Activated naive CD4-positive, alpha-beta T cell treated with anti-CD3 and anti-CD28 coated beads, Interleukin-2, amount 10 ng/mL, durations not matched to agents 7 days and 5 days (primary cell): ENCODE data around the gene CCDC47.
"Not testable (repeated sequence)": the region's sequence is repeated elsewhere in the genome, so short reads cannot be mapped to it uniquely, and the experiment has no call there.

Experiments used
- CTCF ChIA-PET: fragments of 350-600 bp; sonication (Branson Sonifier 250); formaldehyde crosslinking; loops from one replicate; lab custom pipeline; 2021; ENCODE audit warnings: antibody characterized with exemption; lab: Charles Lee
- DNase-seq: peaks from one replicate; pipeline ENCODE4 v3.0.0-alpha.2; 2020
- H3K27ac Mint-ChIP-seq: one replicate; pipeline ENCODE4 v1.8.0; 2021; ENCODE audit warnings: mild to moderate bottlenecking, moderate library complexity, mixed read lengths
- H3K27me3 Mint-ChIP-seq: one replicate; pipeline ENCODE4 v1.8.0; 2021; ENCODE audit warnings: mild to moderate bottlenecking, mixed read lengths
- H3K36me3 Mint-ChIP-seq: one replicate; pipeline ENCODE4 v1.8.0; 2021; ENCODE audit warnings: mixed read lengths
- H3K4me1 Mint-ChIP-seq: one replicate; pipeline ENCODE4 v1.8.0; 2021; ENCODE audit warnings: mixed read lengths
- H3K4me3 Mint-ChIP-seq: one replicate; pipeline ENCODE4 v1.8.0; 2021; ENCODE audit warnings: mild to moderate bottlenecking, moderate library complexity, mixed read lengths
- H3K9me3 Mint-ChIP-seq: one replicate; pipeline ENCODE4 v1.8.0; 2021; ENCODE audit warnings: mixed read lengths

Gene CCDC47

DNA sequence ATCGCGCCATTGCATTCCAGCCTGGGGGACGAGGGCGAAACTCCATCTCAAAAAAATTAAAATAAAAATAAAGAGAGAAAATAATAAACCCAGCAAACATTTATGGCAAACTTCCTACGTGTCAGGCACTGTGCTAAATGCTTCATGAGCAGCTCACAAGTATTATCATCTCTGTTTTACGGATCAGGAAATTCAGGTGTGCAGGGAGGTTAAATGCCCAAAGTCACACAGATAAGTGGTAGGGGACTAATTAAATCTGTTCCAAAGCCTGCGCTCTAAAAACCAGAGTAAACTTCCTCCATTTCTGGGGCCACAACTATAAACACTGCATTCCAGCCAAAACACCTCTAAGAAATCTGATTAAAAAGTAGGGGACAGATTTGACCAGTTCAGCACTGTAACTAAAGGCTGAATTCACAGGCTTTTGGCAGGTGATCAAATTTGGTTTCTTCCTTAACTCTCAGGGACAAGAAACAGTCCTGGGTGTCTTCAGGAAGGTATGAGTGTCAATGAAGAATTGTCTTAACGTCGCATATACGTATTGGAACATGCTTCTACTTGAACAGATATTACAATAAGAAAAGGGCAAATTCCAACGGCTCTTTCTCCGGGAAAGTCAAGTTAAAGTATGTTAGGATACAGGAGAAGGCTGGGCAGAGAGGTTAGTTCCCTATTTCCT, 32.8 kb downstream of the CCDC47 start:
- Mint-ChIP-seq H3K4me1 (peaks cover 34% of the 10 kb centered on the region), H3K9me3 (no peaks in the 10 kb centered on the region), H3K27me3 (no peaks in the 10 kb centered on the region), H3K36me3 (peaks cover 9% of the 10 kb centered on the region), H3K4me3 (peak overlapping the region; percentile 91), H3K27ac (peak overlapping the region; percentile 93)
- CTCF ChIA-PET, result no interaction called here
- no peak for DNase-seq

DNA sequence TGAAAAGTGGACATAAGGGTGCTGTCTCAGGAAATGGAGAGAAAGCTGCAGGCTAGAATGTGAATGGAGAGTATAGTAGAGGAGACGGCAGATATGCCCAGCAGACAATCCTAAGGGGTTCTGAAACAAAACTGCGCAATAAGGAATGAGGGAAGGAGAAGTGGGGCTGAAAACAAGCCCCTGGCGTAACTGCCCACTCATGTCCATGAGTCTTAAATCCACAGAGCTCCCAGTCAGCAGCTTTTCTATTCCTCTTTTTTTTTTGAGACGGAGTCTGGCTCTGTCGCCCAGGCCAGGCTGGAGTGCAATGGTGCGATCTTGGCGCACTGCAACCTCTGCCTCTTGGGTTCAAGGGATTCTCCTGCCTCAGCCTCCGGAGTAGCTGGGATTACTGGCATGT, 37.7 kb downstream of the CCDC47 start:
- peaks cover 8% of the 10 kb centered on the region for H3K36me3 Mint-ChIP-seq
- CTCF ChIA-PET, result interaction anchor here (1.0 to 1.5 kb wide), 3 partner anchors 25 to 33 kb away, joined by 3 to 4 read pairs (median 3); no protein-coding TSS in a partner anchor
- DNase-seq, result no peak
- peaks cover 20% of the 10 kb centered on the region for H3K4me1 Mint-ChIP-seq
- H3K27ac Mint-ChIP-seq, result no peak overlapping the region
- no peaks in the 10 kb centered on the region for H3K27me3 Mint-ChIP-seq
- H3K9me3 Mint-ChIP-seq, result no peaks in the 10 kb centered on the region
- no peak overlapping the region for H3K4me3 Mint-ChIP-seq

DNA sequence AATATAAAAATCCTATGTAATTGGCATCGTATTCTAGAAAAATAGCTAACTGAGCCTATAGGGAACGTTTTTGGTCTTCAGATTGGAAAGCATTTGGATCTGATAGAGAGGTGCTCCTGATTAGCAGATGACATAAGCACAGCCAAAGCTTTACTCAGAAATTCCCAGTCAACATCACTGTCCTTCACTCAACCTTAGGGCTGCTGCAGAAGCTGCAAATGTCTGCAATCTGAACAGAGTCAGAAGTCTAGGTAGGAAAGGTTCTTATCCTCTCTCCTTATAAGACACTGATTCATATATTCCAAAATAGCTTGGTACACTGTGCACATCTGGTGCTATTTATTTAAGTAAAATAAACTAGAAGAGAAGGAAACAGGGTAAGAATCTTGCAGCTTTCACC, 51.0 kb downstream of the CCDC47 start:
- Mint-ChIP-seq H3K4me3 (no peak overlapping the region), H3K36me3 (peaks cover 26% of the 10 kb centered on the region), H3K27me3 (no peaks in the 10 kb centered on the region), H3K9me3 (no peaks in the 10 kb centered on the region), H3K27ac (no peak overlapping the region), H3K4me1 (no peaks in the 10 kb centered on the region)
- DNase-seq, result no peak
- CTCF ChIA-PET, result interaction anchor here (2.9 kb wide), 1 partner anchor 13 kb away, joined by 19 read pairs; no protein-coding TSS in a partner anchor

DNA sequence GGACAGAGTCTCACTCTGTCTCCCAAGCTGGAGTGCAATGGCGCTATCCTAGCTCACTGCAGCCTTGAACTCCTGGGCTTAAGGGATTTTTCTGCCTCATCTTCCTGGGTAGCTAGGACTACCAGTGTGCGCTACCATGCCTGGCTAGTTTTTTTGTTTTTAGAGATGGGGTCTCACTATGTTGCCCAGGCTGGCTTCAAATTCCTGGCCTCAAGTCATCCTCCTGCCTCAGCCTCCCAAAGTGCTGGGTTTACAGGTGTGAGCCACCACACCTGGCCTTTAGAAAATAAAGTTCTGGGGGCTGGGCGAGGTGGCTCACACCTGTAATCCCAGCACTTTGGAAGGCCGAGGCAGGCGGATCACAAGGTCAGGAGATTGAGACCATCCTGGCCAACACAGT, 53.2 kb downstream of the CCDC47 start:
- peaks cover 24% of the 10 kb centered on the region for H3K36me3 Mint-ChIP-seq
- not testable (repeated sequence) for H3K4me3 Mint-ChIP-seq, H3K27ac Mint-ChIP-seq, H3K4me1 Mint-ChIP-seq, H3K9me3 Mint-ChIP-seq, H3K27me3 Mint-ChIP-seq, DNase-seq
- CTCF ChIA-PET, result interaction anchor here (0.6 to 2.9 kb wide), 3 partner anchors 10 to 157 kb away, joined by 3 to 19 read pairs (median 3); no protein-coding TSS in a partner anchor

DNA sequence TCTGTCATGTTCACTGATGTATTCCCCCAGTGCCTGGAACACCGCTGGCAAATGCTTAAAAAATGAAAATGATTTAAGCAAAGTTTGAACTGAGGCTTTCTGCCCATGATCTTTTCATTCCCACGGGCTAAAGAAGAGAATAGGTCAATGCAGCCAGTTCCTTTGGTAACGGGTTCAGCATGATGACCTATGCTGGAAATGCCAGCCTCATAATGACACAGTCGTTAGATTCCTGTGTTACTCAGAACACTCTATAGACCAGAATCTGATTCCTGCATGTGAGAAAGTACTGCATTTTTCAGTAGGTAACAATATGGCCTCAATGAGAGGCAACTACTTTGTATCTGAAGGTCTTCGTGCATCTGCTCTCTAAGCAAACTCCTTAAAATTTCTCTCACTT, 54.4 kb downstream of the CCDC47 start:
- Mint-ChIP-seq H3K4me1 (no peaks in the 10 kb centered on the region), H3K4me3 (no peak overlapping the region), H3K27me3 (no peaks in the 10 kb centered on the region), H3K9me3 (no peaks in the 10 kb centered on the region), H3K27ac (no peak overlapping the region), H3K36me3 (peaks cover 22% of the 10 kb centered on the region)
- no peak for DNase-seq
- CTCF ChIA-PET, result no interaction called here

DNA sequence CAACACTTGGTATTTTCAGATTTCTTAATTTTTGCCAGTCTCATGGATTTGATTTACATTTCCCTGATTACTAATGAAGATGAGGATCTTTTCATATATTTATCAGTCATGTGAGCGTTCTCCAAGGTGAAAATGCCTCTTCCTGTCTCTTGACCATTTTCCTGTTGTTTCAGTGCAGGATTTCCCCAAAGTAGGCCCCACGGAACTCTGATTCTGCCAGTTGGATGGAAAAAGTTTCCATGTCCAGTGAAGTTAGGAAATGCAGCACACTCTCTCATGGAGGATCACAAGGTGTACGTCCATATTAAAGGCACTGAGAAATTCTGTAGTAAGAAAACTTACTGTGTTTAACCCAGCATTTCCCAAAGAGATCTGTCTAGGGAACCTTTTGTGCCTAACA, 57.0 kb downstream of the CCDC47 start:
- Mint-ChIP-seq H3K27ac (no peak overlapping the region), H3K4me1 (no peaks in the 10 kb centered on the region), H3K9me3 (no peaks in the 10 kb centered on the region), H3K36me3 (peaks cover 26% of the 10 kb centered on the region), H3K4me3 (no peak overlapping the region), H3K27me3 (no peaks in the 10 kb centered on the region)
- CTCF ChIA-PET, result no interaction called here
- no peak for DNase-seq

DNA sequence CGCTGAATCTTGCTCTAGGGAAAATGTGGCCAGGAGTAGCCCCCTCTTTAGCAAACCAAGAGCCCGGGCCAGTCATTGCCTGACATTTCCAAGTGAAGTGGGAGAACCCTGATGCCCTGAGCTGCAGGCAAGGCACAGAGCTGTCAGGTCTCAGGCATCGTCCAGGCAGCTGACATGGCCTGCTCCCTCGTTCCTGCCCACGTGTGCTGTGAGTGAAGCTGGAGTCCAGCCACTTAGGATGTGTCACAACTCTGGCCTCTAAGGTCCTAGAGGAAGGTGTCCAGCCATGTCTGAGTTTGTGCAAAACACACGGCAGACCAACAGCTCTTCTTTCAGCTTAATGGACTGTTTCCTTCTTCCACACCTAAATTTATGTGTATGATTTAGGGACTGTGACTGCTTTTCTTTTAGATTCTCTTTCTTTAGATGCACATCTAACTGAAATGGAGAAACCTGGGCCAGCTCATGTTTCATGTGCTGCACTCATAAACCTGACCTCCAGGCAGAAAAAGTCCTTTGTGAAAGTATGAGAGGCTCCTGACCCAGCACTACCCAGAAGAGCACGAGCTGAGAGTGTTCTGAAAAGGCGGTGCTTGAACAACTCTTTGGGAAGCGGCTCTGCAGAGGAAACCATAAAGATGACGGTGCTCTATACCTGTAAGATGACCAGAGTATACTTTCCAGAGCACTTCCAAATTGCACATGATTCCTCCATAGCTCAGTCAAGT, 58.7 kb downstream of the CCDC47 start:
- no peak overlapping the region for H3K27ac Mint-ChIP-seq
- H3K4me1 Mint-ChIP-seq, result peaks cover 9% of the 10 kb centered on the region
- H3K27me3 Mint-ChIP-seq, result no peaks in the 10 kb centered on the region
- CTCF ChIA-PET, result interaction anchor here (0.7 to 1.7 kb wide), 3 partner anchors 14 to 289 kb away, joined by 3 to 6 read pairs (median 3); no protein-coding TSS in a partner anchor
- no peaks in the 10 kb centered on the region for H3K9me3 Mint-ChIP-seq
- DNase-seq, result no peak
- H3K36me3 Mint-ChIP-seq, result peaks cover 32% of the 10 kb centered on the region
- H3K4me3 Mint-ChIP-seq, result no peak overlapping the region

DNA sequence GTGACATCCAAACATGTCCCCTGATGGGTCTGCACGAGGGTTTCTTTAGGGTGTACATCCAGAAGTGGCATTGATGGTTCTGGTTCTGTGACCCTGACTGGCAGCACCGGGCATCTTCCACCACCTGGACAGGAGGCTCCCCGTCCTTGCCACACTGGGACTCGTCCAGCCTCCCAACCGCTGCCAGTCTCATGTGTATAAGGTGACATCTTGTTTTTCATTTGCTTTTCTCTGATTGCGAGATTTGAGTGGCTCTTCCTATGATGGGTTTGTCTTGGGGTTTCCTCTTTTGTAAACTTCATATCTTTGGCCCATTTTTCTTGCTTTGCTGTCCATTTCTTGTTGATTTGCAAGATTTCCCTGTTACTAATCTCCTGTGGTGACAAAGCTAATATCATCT, 64.3 kb downstream of the CCDC47 start:
- no peaks in the 10 kb centered on the region for H3K27me3 Mint-ChIP-seq
- no peak overlapping the region for H3K4me3 Mint-ChIP-seq
- no peaks in the 10 kb centered on the region for H3K9me3 Mint-ChIP-seq
- peaks cover 51% of the 10 kb centered on the region for H3K36me3 Mint-ChIP-seq
- DNase-seq, result no peak
- H3K4me1 Mint-ChIP-seq, result peaks cover 61% of the 10 kb centered on the region
- CTCF ChIA-PET, result interaction anchor here (0.7 to 3.9 kb wide), 7 partner anchors 11 to 283 kb away, joined by 3 to 42 read pairs (median 17); partner anchors contain the start of gene MAP3K3
- H3K27ac Mint-ChIP-seq, result peak overlapping the region; percentile 1

DNA sequence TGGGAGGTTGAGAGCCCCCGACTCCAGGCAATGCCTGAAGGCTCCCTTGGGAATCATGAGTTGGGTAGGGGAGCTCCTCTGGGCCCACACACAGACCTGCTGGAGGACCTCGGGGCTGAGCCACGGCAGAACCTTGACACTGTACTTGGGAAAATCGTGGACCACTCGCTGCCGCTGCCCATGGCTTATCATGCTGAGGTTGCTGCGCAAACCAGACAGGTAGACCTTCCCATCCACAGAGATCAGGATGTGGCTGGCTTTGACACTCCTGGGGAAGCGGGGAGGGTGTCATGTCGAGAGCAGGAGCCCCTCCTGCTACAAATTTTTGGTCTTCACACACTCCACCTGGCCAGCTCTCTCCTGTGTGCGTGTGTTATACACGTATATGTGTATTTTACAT, 66.2 kb downstream of the CCDC47 start:
- Mint-ChIP-seq H3K27ac (peak overlapping the region; percentile 83), H3K27me3 (no peaks in the 10 kb centered on the region), H3K4me3 (peak overlapping the region; percentile 38), H3K4me1 (peaks cover 81% of the 10 kb centered on the region), H3K9me3 (no peaks in the 10 kb centered on the region), H3K36me3 (peaks cover 63% of the 10 kb centered on the region)
- DNase-seq, result no peak
- CTCF ChIA-PET, result interaction anchor here (1.0 to 2.8 kb wide), 3 partner anchors 10 to 281 kb away, joined by 3 to 14 read pairs (median 3); no protein-coding TSS in a partner anchor

DNA sequence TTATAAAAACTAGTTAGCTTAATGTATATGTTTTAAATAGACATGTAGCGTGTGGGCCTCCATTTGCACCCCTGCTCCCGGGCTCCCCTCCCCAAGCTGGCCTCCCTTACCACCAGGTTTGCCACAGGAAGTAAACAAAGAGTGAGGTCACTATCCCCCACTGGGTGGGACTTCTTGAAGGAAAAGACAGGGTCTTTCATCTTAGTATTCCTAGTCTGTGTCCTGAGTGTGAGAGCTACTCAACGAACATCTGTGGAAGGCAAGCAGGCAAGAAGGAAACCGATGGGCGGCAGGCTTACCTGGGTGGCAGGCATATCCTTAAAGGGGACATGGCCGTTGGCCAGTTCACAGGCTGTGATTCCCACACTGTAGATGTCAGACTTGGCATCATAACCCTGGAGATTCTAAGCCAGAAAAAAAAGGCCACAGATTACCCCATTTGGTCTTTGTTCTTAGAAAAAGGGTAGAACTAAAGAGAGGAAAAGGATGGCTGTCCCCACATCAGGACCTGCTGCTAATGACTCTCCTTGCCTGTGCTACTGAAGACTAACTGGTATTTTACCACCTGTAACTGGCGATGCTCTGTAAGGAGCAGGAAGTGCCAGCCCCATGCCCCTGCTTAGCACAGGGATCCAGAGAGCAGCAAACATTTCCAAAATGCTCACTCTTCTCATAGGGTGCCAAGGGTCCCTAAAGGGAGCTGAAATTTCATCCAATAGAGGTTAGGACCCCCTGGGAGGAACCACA, 66.9 kb downstream of the CCDC47 start:
- CTCF ChIA-PET, result interaction anchor here (1.0 to 2.8 kb wide), 4 partner anchors 9 to 128 kb away, joined by 3 to 14 read pairs (median 4); no protein-coding TSS in a partner anchor
- peak overlapping the region; percentile 83 for H3K27ac Mint-ChIP-seq
- no peaks in the 10 kb centered on the region for H3K9me3 Mint-ChIP-seq
- H3K27me3 Mint-ChIP-seq, result no peaks in the 10 kb centered on the region
- peaks cover 86% of the 10 kb centered on the region for H3K4me1 Mint-ChIP-seq
- peak overlapping the region; percentile 63 for H3K4me3 Mint-ChIP-seq
- H3K36me3 Mint-ChIP-seq, result peaks cover 60% of the 10 kb centered on the region
- peak; percentile 48 for DNase-seq

DNA sequence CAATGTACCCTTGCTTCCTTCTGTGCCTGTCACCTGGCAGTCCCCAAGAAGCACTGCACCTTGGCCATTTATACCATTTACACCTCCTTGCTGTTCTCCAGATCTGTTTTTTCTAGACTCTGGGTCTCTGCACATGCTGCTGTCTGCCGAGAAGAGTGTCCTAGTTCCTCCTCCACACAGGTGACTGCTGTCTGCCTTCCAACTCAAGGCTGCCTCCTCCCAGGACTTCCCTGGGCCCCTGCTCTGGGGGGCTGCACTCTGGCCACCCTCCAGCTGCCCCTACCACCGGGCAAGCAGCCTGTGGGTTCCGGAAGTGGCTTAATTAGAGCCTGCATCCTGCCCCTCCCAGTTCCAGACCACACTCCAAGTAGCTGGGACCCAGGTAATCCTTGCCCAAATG, 67.7 kb downstream of the CCDC47 start:
- H3K9me3 Mint-ChIP-seq, result no peaks in the 10 kb centered on the region
- peaks cover 88% of the 10 kb centered on the region for H3K4me1 Mint-ChIP-seq
- peak overlapping the region; percentile 83 for H3K27ac Mint-ChIP-seq
- no peak for DNase-seq
- H3K4me3 Mint-ChIP-seq, result peak overlapping the region; percentile 38
- peaks cover 65% of the 10 kb centered on the region for H3K36me3 Mint-ChIP-seq
- CTCF ChIA-PET, result interaction anchor here (1.0 to 2.8 kb wide), 3 partner anchors 8 to 30 kb away, joined by 3 to 14 read pairs (median 5); no protein-coding TSS in a partner anchor
- H3K27me3 Mint-ChIP-seq, result no peaks in the 10 kb centered on the region

DNA sequence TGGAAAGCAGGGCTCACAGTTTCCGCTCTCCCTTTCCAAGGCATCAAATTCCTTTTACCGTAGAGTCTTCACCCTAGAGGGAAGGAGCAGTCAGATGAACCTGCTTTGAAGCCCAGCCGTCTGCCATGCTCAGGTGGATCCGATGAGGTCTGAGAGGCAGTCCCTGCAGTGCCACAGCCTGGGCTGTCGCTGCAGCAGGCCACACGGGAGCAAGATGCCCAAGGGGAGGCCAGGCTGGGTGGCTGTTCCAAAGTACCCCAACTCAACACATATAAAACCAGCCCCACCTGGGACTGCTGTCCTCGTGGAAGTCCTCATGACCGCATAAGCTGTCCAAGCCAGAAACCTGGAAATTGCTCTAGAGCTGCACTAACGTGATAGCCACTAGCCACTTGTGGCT, 68.6 kb downstream of the CCDC47 start:
- DNase-seq, result no peak
- CTCF ChIA-PET, result interaction anchor here (2.8 kb wide), 1 partner anchor 7 kb away, joined by 14 read pairs; no protein-coding TSS in a partner anchor
- H3K27me3 Mint-ChIP-seq, result no peaks in the 10 kb centered on the region
- H3K27ac Mint-ChIP-seq, result peak overlapping the region; percentile 83
- no peak overlapping the region for H3K4me3 Mint-ChIP-seq
- peaks cover 59% of the 10 kb centered on the region for H3K36me3 Mint-ChIP-seq
- H3K9me3 Mint-ChIP-seq, result no peaks in the 10 kb centered on the region
- H3K4me1 Mint-ChIP-seq, result peaks cover 80% of the 10 kb centered on the region

DNA sequence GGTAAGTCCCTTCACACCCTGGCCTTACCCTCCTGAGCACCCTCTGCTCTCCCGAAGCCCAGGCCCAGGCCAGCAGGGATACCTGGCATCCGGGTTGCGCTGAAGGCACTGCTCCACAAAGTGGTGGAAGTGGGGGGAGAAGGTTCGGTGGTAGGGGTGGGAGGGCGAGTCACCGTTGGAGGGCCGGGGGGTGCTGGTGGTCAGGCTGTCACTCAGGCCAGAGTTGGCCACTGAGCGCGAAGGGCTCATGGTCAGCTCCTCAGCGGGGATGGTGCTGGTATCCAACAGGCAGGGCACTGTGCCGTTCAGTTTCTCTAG, 69.2 kb downstream of the CCDC47 start:
- peaks cover 74% of the 10 kb centered on the region for H3K4me1 Mint-ChIP-seq
- no peaks in the 10 kb centered on the region for H3K9me3 Mint-ChIP-seq
- CTCF ChIA-PET, result no interaction called here
- peak overlapping the region; percentile 94 for H3K4me3 Mint-ChIP-seq
- H3K36me3 Mint-ChIP-seq, result peaks cover 54% of the 10 kb centered on the region
- H3K27me3 Mint-ChIP-seq, result no peaks in the 10 kb centered on the region
- no peak for DNase-seq
- peak overlapping the region; percentile 99 for H3K27ac Mint-ChIP-seq
